Measurements from ENCODE around the gene CYP2J2.
"Not testable (repeated sequence)": the region's sequence is repeated elsewhere in the genome, so short reads cannot be mapped to it uniquely, and the experiment has no call there.

Gene CYP2J2

GRCh38 chr1:59857679-59858354 lies 68.8 kb downstream of the CYP2J2 start:
- DNase-seq = no peak

GRCh38 chr1:59856725-59857338 lies 69.7 kb downstream of the CYP2J2 start:
- DNase-seq = no peak

- not testable (repeated sequence) for DNase-seq
Measured at GRCh38 chr1:59855297-59855696, 71.3 kb downstream of the CYP2J2 start.

GRCh38 chr1:59852117-59852516 lies 74.5 kb downstream of the CYP2J2 start:
- DNase-seq = no peak

GRCh38 chr1:59846895-59847282 lies 79.7 kb downstream of the CYP2J2 start:
- no peak for DNase-seq

GRCh38 chr1:59846209-59846894 lies 80.2 kb downstream of the CYP2J2 start:
- no peak for DNase-seq

GRCh38 chr1:59845091-59845490 lies 81.5 kb downstream of the CYP2J2 start:
- DNase-seq = no peak
